Measurements from ENCODE around the gene ARHGDIG.
"Not testable (repeated sequence)": the region's sequence is repeated elsewhere in the genome, so short reads cannot be mapped to it uniquely, and the experiment has no call there.

Gene ARHGDIG

GRCh38 chr16:264440-264951, 15.9 kb upstream of the ARHGDIG start:
- no peak for DNase-seq

- no peak for DNase-seq
Observed at GRCh38 chr16:265002-265529, 15.3 kb upstream of the ARHGDIG start.

- no peak for DNase-seq
Observed at GRCh38 chr16:265711-266110, 14.7 kb upstream of the ARHGDIG start.

GRCh38 chr16:266258-267164, 13.9 kb upstream of the ARHGDIG start:
- no peak for DNase-seq

- DNase-seq = not testable (repeated sequence)
Observed at GRCh38 chr16:267562-267961, 12.8 kb upstream of the ARHGDIG start.

- no peak for DNase-seq
Observed at GRCh38 chr16:268141-269053, 12.0 kb upstream of the ARHGDIG start.

- no peak for DNase-seq
Observed at GRCh38 chr16:269061-269796, 11.2 kb upstream of the ARHGDIG start.

- DNase-seq = no peak
Observed at GRCh38 chr16:270381-271255, 9.8 kb upstream of the ARHGDIG start.

GRCh38 chr16:272633-273546, 7.5 kb upstream of the ARHGDIG start:
- no peak for DNase-seq

GRCh38 chr16:273547-274421, 6.6 kb upstream of the ARHGDIG start:
- DNase-seq = no peak

GRCh38 chr16:275041-275641, 5.2 kb upstream of the ARHGDIG start:
- no peak for DNase-seq

GRCh38 chr16:275786-276232, 4.6 kb upstream of the ARHGDIG start, which contains the start of gene RGS11:
RGS11 (minus strand) TSS chr16:275944; CDS start chr16:275911, 33 bp downstream.
- no peak for DNase-seq

GRCh38 chr16:276426-277077, 3.8 kb upstream of the ARHGDIG start:
- DNase-seq = no peak

GRCh38 chr16:278863-279366, 1.5 kb upstream of the ARHGDIG start:
- peak; percentile 41 for DNase-seq

GRCh38 chr16:279531-279930, 860 bp upstream of the ARHGDIG start:
- DNase-seq = no peak

- DNase-seq = no peak
Observed at GRCh38 chr16:280005-280460, 358 bp upstream of the ARHGDIG start.

GRCh38 chr16:280991-281659, 734 bp downstream of the ARHGDIG start:
- DNase-seq = no peak

Data from NCI-H1105 (cell line).